Stimulated activated memory B cell treated with anti-CD40 and anti-IgM and Interleukin-4, amounts not matched to agents 10 μg/mL and 1 μg/mL and 100 μg/mL, for 72 hours (primary cell): Measurements from ENCODE around the gene EMC10.
"Not testable (repeated sequence)": the region's sequence is repeated elsewhere in the genome, so short reads cannot be mapped to it uniquely, and the experiment has no call there.

Experiments used
- ATAC-seq: fragments of 150-1000 bp; cut with Tn5 transposase; 2 replicates; pipeline ENCODE4 v1.10.0; 2021
- H3K27ac Mint-ChIP-seq: one replicate; pipeline ENCODE4 v1.8.0; 2022; ENCODE audit warnings: mild to moderate bottlenecking, mixed read lengths
- H3K27me3 Mint-ChIP-seq: one replicate; pipeline ENCODE4 v1.8.0; 2022; ENCODE audit warnings: mixed read lengths
- H3K36me3 Mint-ChIP-seq: one replicate; pipeline ENCODE4 v1.8.0; 2022; ENCODE audit warnings: mixed read lengths
- H3K4me1 Mint-ChIP-seq: one replicate; pipeline ENCODE4 v1.8.0; 2022; ENCODE audit warnings: mixed read lengths
- H3K4me3 Mint-ChIP-seq: one replicate; pipeline ENCODE4 v1.8.0; 2022; ENCODE audit warnings: mild to moderate bottlenecking, moderate library complexity, mixed read lengths
- H3K9me3 Mint-ChIP-seq: one replicate; pipeline ENCODE4 v1.8.0; 2022; ENCODE audit warnings: mixed read lengths

The EMC10 gene

GRCh38 chr19:50476224-50476906 lies at the start of gene EMC10, which contains the start of gene GARIN5A:
Gene EMC10 (plus strand): TSS chr19:50476507. CDS start chr19:50476545, 38 bp downstream.
Gene GARIN5A (minus strand): TSS chr19:50476848. CDS start chr19:50476388, 460 bp downstream.
- Mint-ChIP-seq H3K27me3 (no peaks in the 10 kb centered on the region), H3K36me3 (peaks cover 37% of the 10 kb centered on the region), H3K4me1 (peaks cover 38% of the 10 kb centered on the region), H3K4me3 (peak within 1 kb of the TSS; percentile 99), H3K27ac (peak within 1 kb of the TSS; percentile 93), H3K9me3 (no peaks in the 10 kb centered on the region)
- peak; percentile 97 for ATAC-seq

GRCh38 chr19:50427318-50427925 lies 48.9 kb upstream of the EMC10 start:
- no peak for ATAC-seq
- Mint-ChIP-seq H3K4me1 (peaks cover 82% of the 10 kb centered on the region), H3K27me3 (no peaks in the 10 kb centered on the region), H3K36me3 (peaks cover 51% of the 10 kb centered on the region), H3K9me3 (no peaks in the 10 kb centered on the region), H3K4me3 (no peak overlapping the region), H3K27ac (peak overlapping the region; percentile 94)

- Mint-ChIP-seq H3K27ac (peak overlapping the region; percentile 94), H3K27me3 (no peaks in the 10 kb centered on the region), H3K36me3 (peaks cover 45% of the 10 kb centered on the region), H3K9me3 (no peaks in the 10 kb centered on the region), H3K4me3 (peak overlapping the region; percentile 46), H3K4me1 (peaks cover 82% of the 10 kb centered on the region)
- ATAC-seq, result peak; percentile 42
Observed at GRCh38 chr19:50427997-50428425, 48.3 kb upstream of the EMC10 start.

DNA sequence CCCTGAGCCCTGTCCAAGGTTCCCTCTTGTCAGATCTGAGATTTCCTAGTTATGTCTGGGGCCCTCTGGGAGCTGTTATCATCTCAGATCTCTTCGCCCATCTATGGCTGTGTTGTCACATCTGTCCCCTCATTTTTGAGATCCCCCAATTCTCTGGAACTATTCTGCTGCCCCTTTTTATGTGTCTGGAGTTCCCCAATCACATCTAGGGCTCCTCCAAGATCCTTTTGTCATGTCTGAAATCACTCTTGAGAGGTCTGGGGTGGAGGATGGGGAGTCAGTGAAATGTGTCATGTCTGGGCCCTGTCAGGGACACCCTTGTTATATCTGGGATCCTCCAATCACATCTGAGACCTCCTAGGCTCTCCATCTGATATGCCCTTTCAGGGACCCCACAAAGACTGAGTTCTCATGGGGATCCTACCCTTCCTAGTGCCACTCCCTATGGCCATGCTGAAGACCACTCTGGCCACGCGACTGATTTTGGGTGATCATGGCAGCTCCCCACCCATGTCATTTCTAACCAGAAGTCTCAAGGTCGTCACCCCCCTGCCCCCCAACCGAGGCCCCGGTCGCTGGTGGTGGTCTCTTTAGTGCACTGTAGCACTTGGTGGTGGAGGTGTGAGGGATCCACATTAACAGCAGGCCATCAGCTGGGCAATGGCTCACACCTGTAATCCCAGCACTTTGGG lies 47.4 kb upstream of the EMC10 start:
- H3K27me3 Mint-ChIP-seq, result no peaks in the 10 kb centered on the region
- ATAC-seq, result peak; percentile 21
- H3K4me3 Mint-ChIP-seq, result peak overlapping the region; percentile 7
- H3K9me3 Mint-ChIP-seq, result no peaks in the 10 kb centered on the region
- H3K27ac Mint-ChIP-seq, result peak overlapping the region; percentile 94
- peaks cover 36% of the 10 kb centered on the region for H3K36me3 Mint-ChIP-seq
- peaks cover 82% of the 10 kb centered on the region for H3K4me1 Mint-ChIP-seq

DNA sequence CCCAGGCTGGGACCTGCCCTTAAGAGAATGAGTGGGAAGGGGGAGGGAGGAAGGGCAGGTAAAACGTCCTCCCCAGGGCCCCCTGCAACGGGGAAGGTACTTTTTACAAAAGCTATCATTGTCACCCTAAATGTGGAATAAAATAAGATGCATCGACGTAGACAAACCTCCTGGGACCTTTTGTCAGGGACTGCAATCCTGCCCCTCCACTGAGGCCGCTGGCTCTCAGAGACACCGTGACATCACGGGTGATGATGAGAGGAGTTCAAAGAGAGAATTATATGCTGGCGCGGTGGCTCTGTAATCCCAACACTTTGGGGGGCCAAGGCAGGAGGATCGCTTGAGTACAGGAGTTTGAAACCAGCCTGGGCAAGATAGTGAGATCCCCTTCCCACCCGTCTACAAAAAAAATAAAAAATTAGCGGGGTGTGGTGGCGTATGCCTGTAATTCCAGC lies 45.4 kb upstream of the EMC10 start:
- Mint-ChIP-seq H3K36me3 (peaks cover 23% of the 10 kb centered on the region), H3K27ac (peak overlapping the region; percentile 94), H3K4me1 (peaks cover 78% of the 10 kb centered on the region), H3K27me3 (no peaks in the 10 kb centered on the region), H3K4me3 (peak overlapping the region; percentile 89), H3K9me3 (no peaks in the 10 kb centered on the region)
- ATAC-seq, result peak; percentile 58

GRCh38 chr19:50431343-50432220 lies 44.7 kb upstream of the EMC10 start:
- peak; percentile 81 for ATAC-seq
- Mint-ChIP-seq H3K27ac (peak overlapping the region; percentile 94), H3K4me3 (peak overlapping the region; percentile 89), H3K4me1 (peaks cover 76% of the 10 kb centered on the region), H3K27me3 (no peaks in the 10 kb centered on the region), H3K36me3 (peaks cover 19% of the 10 kb centered on the region), H3K9me3 (no peaks in the 10 kb centered on the region)

- Mint-ChIP-seq H3K27ac (peak within 1 kb of the TSS; percentile 94), H3K36me3 (peaks cover 18% of the 10 kb centered on the region), H3K4me1 (peaks cover 78% of the 10 kb centered on the region), H3K4me3 (peak within 1 kb of the TSS; percentile 89), H3K9me3 (no peaks in the 10 kb centered on the region), H3K27me3 (no peaks in the 10 kb centered on the region)
- ATAC-seq, result peak; percentile 3
Observed at GRCh38 chr19:50432221-50433028, 43.9 kb upstream of the EMC10 start, which contains the start of gene MYBPC2. Gene MYBPC2 (plus strand): TSS chr19:50432892. CDS start chr19:50432954, 62 bp downstream.

DNA sequence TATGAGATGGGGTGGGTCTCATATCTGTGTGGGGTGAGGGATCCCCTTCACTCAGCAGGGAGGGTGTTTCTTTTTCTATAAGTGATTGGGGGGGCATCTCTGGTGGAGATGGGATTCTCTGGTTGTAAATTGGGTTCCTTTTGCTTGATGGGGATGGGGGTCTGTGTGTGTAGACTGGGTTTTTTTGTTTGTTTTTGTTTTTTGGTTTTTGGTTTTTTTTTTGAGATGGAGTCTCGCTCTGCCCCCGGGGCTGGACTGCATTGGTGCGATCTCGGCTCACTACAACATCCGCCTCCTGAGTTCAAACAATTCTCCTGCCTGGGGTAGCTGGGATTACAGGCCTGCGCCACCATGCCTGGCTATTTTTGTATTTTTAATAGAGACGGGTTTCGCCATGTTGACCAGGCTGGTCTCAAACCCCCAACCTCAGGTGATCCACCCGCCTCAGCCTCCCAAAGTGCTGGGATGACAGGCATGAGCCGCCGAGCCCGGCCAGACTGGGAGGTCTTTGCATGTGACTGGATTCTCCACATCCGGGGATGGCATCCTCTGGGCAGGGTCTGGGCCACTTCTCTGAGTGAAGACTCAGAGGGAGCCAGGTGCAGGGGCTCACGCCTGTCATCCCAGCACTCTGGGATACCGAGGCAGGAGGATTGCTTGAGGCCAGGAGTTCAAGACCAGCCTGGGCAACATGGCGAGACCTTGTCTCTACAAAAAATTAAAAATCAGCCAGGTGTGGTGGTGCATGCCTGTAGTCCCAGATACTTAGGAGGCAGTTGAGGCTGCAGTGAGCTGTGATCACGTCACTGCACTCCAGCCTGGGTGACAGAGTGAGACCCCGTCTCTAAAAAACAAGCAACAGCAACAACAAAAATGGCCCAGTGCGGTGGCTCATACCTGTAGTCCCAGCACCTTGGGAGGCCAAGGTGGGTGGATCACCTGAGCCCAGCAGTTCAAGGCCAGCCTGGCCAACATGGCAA lies 42.8 kb upstream of the EMC10 start:
- Mint-ChIP-seq H3K4me1 (peaks cover 67% of the 10 kb centered on the region), H3K27me3 (no peaks in the 10 kb centered on the region), H3K36me3 (peaks cover 11% of the 10 kb centered on the region), H3K27ac (peak overlapping the region; percentile 94), H3K9me3 (peaks cover 4% of the 10 kb centered on the region), H3K4me3 (peak overlapping the region; percentile 89)
- ATAC-seq, result no peak

GRCh38 chr19:50434525-50434924 lies 41.8 kb upstream of the EMC10 start:
- H3K27me3 Mint-ChIP-seq, result no peaks in the 10 kb centered on the region
- no peak for ATAC-seq

GRCh38 chr19:50435221-50435620 lies 41.1 kb upstream of the EMC10 start:
- Mint-ChIP-seq H3K9me3 (peaks cover 6% of the 10 kb centered on the region), H3K4me3 (no peak overlapping the region), H3K4me1 (peaks cover 50% of the 10 kb centered on the region), H3K36me3 (no peaks in the 10 kb centered on the region), H3K27me3 (no peaks in the 10 kb centered on the region), H3K27ac (no peak overlapping the region)
- ATAC-seq, result no peak

More at GRCh38 chr19:50434525-50434924, 41.8 kb upstream of the EMC10 start:
- Mint-ChIP-seq H3K36me3 (peaks cover under 1% of the 10 kb centered on the region), H3K27ac (peak overlapping the region; percentile 94), H3K9me3 (peaks cover 6% of the 10 kb centered on the region), H3K4me3 (peak overlapping the region; percentile 16), H3K4me1 (peaks cover 57% of the 10 kb centered on the region)

DNA sequence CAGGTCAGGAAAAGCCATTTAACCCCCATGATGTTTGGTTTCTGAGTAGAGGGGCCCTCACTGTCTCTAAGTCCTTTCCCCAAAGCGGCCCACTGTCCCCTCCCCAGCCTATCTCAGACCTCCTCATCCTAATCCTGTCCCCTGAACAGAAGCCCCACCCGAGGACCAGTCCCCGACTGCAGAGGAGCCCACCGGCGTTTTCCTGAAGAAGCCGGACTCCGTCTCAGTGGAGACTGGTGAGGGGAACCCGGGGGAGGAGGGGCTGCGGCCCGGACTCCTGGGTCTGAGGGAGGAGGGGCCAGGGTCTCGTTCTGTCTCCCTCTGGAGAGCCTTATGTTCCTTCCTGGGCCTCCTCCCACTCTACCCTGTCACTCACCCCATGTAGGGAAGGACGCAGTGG lies 40.7 kb upstream of the EMC10 start:
- peaks cover 6% of the 10 kb centered on the region for H3K9me3 Mint-ChIP-seq
- no peaks in the 10 kb centered on the region for H3K27me3 Mint-ChIP-seq
- no peaks in the 10 kb centered on the region for H3K36me3 Mint-ChIP-seq
- H3K27ac Mint-ChIP-seq, result peak overlapping the region; percentile 38
- H3K4me3 Mint-ChIP-seq, result no peak overlapping the region
- no peak for ATAC-seq
- peaks cover 46% of the 10 kb centered on the region for H3K4me1 Mint-ChIP-seq

GRCh38 chr19:50437862-50438449 lies 38.4 kb upstream of the EMC10 start:
- H3K4me3 Mint-ChIP-seq, result no peak overlapping the region
- no peak overlapping the region for H3K27ac Mint-ChIP-seq
- H3K9me3 Mint-ChIP-seq, result peaks cover 6% of the 10 kb centered on the region
- H3K36me3 Mint-ChIP-seq, result no peaks in the 10 kb centered on the region
- ATAC-seq, result no peak
- no peaks in the 10 kb centered on the region for H3K27me3 Mint-ChIP-seq
- H3K4me1 Mint-ChIP-seq, result peaks cover 26% of the 10 kb centered on the region

- not testable (repeated sequence) for H3K4me3 Mint-ChIP-seq, H3K9me3 Mint-ChIP-seq, ATAC-seq, H3K36me3 Mint-ChIP-seq, H3K27me3 Mint-ChIP-seq, H3K27ac Mint-ChIP-seq
- peaks cover 14% of the 10 kb centered on the region for H3K4me1 Mint-ChIP-seq
Observed at GRCh38 chr19:50439130-50439529, 37.2 kb upstream of the EMC10 start.
